ENCODE data around the gene GREB1.

DNA sequence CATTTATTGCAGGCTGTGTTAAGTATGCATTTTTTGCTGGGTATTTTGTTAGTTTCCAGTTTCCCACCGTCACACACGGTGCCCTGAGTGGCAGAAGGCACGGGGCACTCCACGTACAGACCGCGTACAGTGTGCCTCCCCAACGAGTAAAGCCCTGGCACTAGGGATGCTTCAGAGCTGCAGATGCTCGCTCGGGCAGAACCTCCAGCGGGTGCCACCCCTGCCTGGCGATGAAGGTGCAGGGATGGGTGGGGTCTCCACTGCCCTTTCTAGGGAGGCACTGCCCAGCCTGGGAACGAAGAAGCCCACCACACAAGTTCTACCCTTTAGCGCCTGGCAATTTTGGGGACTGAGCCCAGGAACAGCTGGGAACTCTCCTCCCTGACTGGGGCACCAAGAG lies 4.1 kb downstream of the GREB1 start:
- TF ChIP-seq, protein P1, sequence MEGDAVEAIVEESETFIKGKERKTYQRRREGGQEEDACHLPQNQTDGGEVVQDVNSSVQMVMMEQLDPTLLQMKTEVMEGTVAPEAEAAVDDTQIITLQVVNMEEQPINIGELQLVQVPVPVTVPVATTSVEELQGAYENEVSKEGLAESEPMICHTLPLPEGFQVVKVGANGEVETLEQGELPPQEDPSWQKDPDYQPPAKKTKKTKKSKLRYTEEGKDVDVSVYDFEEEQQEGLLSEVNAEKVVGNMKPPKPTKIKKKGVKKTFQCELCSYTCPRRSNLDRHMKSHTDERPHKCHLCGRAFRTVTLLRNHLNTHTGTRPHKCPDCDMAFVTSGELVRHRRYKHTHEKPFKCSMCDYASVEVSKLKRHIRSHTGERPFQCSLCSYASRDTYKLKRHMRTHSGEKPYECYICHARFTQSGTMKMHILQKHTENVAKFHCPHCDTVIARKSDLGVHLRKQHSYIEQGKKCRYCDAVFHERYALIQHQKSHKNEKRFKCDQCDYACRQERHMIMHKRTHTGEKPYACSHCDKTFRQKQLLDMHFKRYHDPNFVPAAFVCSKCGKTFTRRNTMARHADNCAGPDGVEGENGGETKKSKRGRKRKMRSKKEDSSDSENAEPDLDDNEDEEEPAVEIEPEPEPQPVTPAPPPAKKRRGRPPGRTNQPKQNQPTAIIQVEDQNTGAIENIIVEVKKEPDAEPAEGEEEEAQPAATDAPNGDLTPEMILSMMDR (IDR thresholded peaks at IDR 0.05), result no peak
- no peak for TF ChIP-seq POLR2AphosphoS5 (IDR thresholded peaks at IDR 0.05)
- TF ChIP-seq EP300 (IDR thresholded peaks at IDR 0.05), result no peak
